DMS153 treated with DMSO at 0.1 percent for 48 hours (cell line): ENCODE data around the gene RIOK1.
"Not testable (repeated sequence)": the region's sequence is repeated elsewhere in the genome, so short reads cannot be mapped to it uniquely, and the experiment has no call there.

Source experiments
- DNase-seq: peaks from one replicate; lab custom pipeline; 2025; ENCODE audit not compliant: unreplicated experiment; lab: John Stamatoyannopoulos, UW

Gene RIOK1

GRCh38 chr6:7439228-7439627 is 49.6 kb downstream of the RIOK1 start:
- DNase-seq: no peak

GRCh38 chr6:7440476-7440875 is 50.9 kb downstream of the RIOK1 start:
- no peak for DNase-seq

- no peak for DNase-seq
Observed at GRCh38 chr6:7441048-7441775, 51.6 kb downstream of the RIOK1 start.

- no peak for DNase-seq
Observed at GRCh38 chr6:7442467-7442866, 52.9 kb downstream of the RIOK1 start.

GRCh38 chr6:7445101-7445500 is 55.5 kb downstream of the RIOK1 start:
- DNase-seq: no peak

GRCh38 chr6:7445885-7446461 is 56.4 kb downstream of the RIOK1 start:
- no peak for DNase-seq

- no peak for DNase-seq
Observed at GRCh38 chr6:7446619-7447325, 57.2 kb downstream of the RIOK1 start.

- no peak for DNase-seq
Observed at GRCh38 chr6:7448232-7448631, 58.6 kb downstream of the RIOK1 start.

- no peak for DNase-seq
Observed at GRCh38 chr6:7449018-7449417, 59.4 kb downstream of the RIOK1 start.

- DNase-seq: no peak
Observed at GRCh38 chr6:7451326-7451725, 61.7 kb downstream of the RIOK1 start.

GRCh38 chr6:7452898-7453297 is 63.3 kb downstream of the RIOK1 start:
- DNase-seq: no peak

GRCh38 chr6:7454696-7455358 is 65.2 kb downstream of the RIOK1 start:
- no peak for DNase-seq

GRCh38 chr6:7456302-7456701 is 66.7 kb downstream of the RIOK1 start:
- not testable (repeated sequence) for DNase-seq

GRCh38 chr6:7461416-7461815 is 71.8 kb downstream of the RIOK1 start:
- no peak for DNase-seq

- no peak for DNase-seq
Observed at GRCh38 chr6:7463785-7464184, 74.2 kb downstream of the RIOK1 start.

- no peak for DNase-seq
Observed at GRCh38 chr6:7467007-7467897, 77.6 kb downstream of the RIOK1 start.
